HepG2 (cell line): ENCODE data around the gene PTGDR. TPM values are rescaled to one million over a fixed set of nuclear protein-coding genes. Genes with fewer than 3 reads are reported as not detected.

Experiments
- ATAC-seq: fragments of 200-7000 bp; cut with Tn5 transposase; 3 replicates; pipeline ENCODE4 v1.9.1; 2020; ENCODE audit warnings: mild to moderate bottlenecking, moderate library complexity
- BruUV-seq: library from RNA; stranded (reverse); fragments of 400-500 nt; replicated peaks from 2 replicates; lab custom pipeline; 2021; lab: Mats Ljungman, UMichigan
- CTCF ChIA-PET: fragments of 300-600 bp; formaldehyde crosslinking; extraction: SDS; loops from one replicate; lab custom pipeline; 2021; ENCODE audit warnings: low total read pairs, inconsistent platforms, low intra/inter-chr PET ratio; lab: Yijun Ruan, JAX
- POLR2A ChIA-PET: fragments of 350-600 bp; sonication (Branson Sonifier 250); formaldehyde crosslinking; loops from one replicate; lab custom pipeline; 2020; ENCODE audit warnings: antibody characterized with exemption, inconsistent platforms; lab: Yijun Ruan, JAX
- DNase-seq: peaks from one replicate; pipeline ENCODE4 v3.0.0-alpha.2; 2015; ENCODE audit warnings: low spot score
- FAIRE-seq: peaks from 3 replicates; lab custom pipeline; 2011; peaks lifted over from hg19 to GRCh38; lab: Jason Lieb, UNC
- H2AFZ ChIP-seq: one replicate; pipeline ENCODE4 v1.6.1; 2011; ENCODE audit warnings: low read length, inconsistent platforms
- H3K27ac ChIP-seq: fragments of 300-600 bp; 3 replicates; pipeline ENCODE4 v1.8.0; 2011; ENCODE audit warnings: mixed run types, mild to moderate bottlenecking, mixed read lengths, low read length, inconsistent platforms; ENCODE audit not compliant: insufficient read depth; ENCODE audit errors: extremely low read length
- H3K27me3 ChIP-seq, 2 experiments: fragments of 200-600 bp in 1 of 2; 2 replicates in 1 of 2; 3 replicates in 1 of 2; pipeline versions ENCODE4 v1.6.0 to v1.8.0; 2011; ENCODE audit warnings: low read length in 2 of 2, mild to moderate bottlenecking in 2 of 2, moderate library complexity in 2 of 2, inconsistent platforms in 1 of 2; ENCODE audit not compliant: insufficient read depth in 2 of 2, control insufficient read depth in 1 of 2
- H3K36me3 ChIP-seq, 2 experiments: fragments of 200-600 bp in 1 of 2; replicated peaks in 1 of 2; 2 replicates in 1 of 2; 3 replicates in 1 of 2; pipeline versions ENCODE4 v1.5.1 to v1.8.0; 2011; ENCODE audit warnings: low read length in 2 of 2, inconsistent platforms in 1 of 2; ENCODE audit not compliant: insufficient read depth in 2 of 2, control insufficient read depth in 1 of 2
- H3K4me1 ChIP-seq: 2 replicates; pipeline ENCODE4 v1.5.1; 2012; ENCODE audit warnings: low read length, inconsistent platforms; ENCODE audit not compliant: insufficient read depth
- H3K4me2 ChIP-seq: 2 replicates; pipeline ENCODE4 v1.6.0; 2011; ENCODE audit warnings: low read depth, low read length, inconsistent platforms
- H3K4me3 ChIP-seq, 3 experiments: fragments of 200-600 bp in 1 of 3; sonication (generic), shearing (Covaris generic) in 1 of 3; replicated peaks in 1 of 3; 2 replicates each; pipeline ENCODE4 v1.5.1; 2011 to 2016; ENCODE audit warnings: low read length in 3 of 3, inconsistent platforms in 2 of 3, low read depth in 2 of 3, mild to moderate bottlenecking in 2 of 3, control low read depth in 1 of 3, mixed read lengths in 1 of 3; ENCODE audit not compliant: insufficient read depth in 1 of 3
- H3K79me2 ChIP-seq: one replicate; pipeline ENCODE4 v1.6.1; 2011; ENCODE audit warnings: low read length, inconsistent platforms; ENCODE audit not compliant: insufficient read depth
- H3K9ac ChIP-seq: 2 replicates; pipeline ENCODE4 v1.6.0; 2011; ENCODE audit warnings: mild to moderate bottlenecking, low read depth, low read length, inconsistent platforms; ENCODE audit not compliant: insufficient read depth
- H3K9me3 ChIP-seq: 2 replicates; pipeline ENCODE4 v1.5.1; 2012; ENCODE audit warnings: mild to moderate bottlenecking, low read length
- H4K20me1 ChIP-seq: 2 replicates; pipeline ENCODE4 v1.6.0; 2011; ENCODE audit warnings: inconsistent platforms, mild to moderate bottlenecking, low read length, moderate library complexity; ENCODE audit not compliant: insufficient read depth
- AFF4 ChIP-seq: sonication (generic); formaldehyde crosslinking; IDR thresholded peaks from 2 replicates; pipeline ENCODE4 v1.4.0; 2020; ENCODE audit warnings: missing genetic modification reagents
- BRD4 ChIP-seq: sonication (generic); formaldehyde crosslinking; IDR thresholded peaks from 2 replicates; pipeline ENCODE4 v1.4.0; 2020; ENCODE audit warnings: missing genetic modification reagents
- FOXA1 ChIP-seq, 2 experiments: fragments of 450-650 bp in 1 of 2; sonication (generic) in 1 of 2; formaldehyde crosslinking in 1 of 2; IDR thresholded peaks; 2 replicates each; pipeline versions ENCODE4 v1.4.0 to v1.6.1; 2016 to 2020; ENCODE audit warnings: missing genetic modification reagents in 1 of 2
- IRX3 ChIP-seq: sonication (generic); formaldehyde crosslinking; IDR thresholded peaks from 2 replicates; pipeline ENCODE4 v1.8.1; 2023; ENCODE audit warnings: mild to moderate bottlenecking, low read depth, missing genetic modification reagents, borderline replicate concordance
- MAFG ChIP-seq: sonication (generic); formaldehyde crosslinking; IDR thresholded peaks from 2 replicates; pipeline ENCODE4 v1.5.1; 2020; ENCODE audit warnings: mild to moderate bottlenecking, missing genetic modification reagents
- POLR2AphosphoS2 ChIP-seq: IDR thresholded peaks from 2 replicates; pipeline ENCODE4 v1.6.1; 2011; ENCODE audit warnings: low read depth, low read length, improper control_type of control experiment
- ZNF441 ChIP-seq: sonication (generic); formaldehyde crosslinking; IDR thresholded peaks from 2 replicates; pipeline ENCODE4 v1.7.0; 2021; ENCODE audit warnings: missing genetic modification reagents, borderline replicate concordance
- ZSCAN31 ChIP-seq: sonication (generic); formaldehyde crosslinking; IDR thresholded peaks from 2 replicates; pipeline ENCODE4 v1.5.0; 2020; ENCODE audit warnings: low read depth, mild to moderate bottlenecking, missing genetic modification reagents
- WGBS: methylation state at CpG from one replicate; pipeline ENCODE4 v1.1.6; 2017; ENCODE audit warnings: low lambda C conversion rate; 5-methylcytosine and 5-hydroxymethylcytosine counted together
- in situ Hi-C: cut with HindIII; loops from 2 replicates; pipeline ENCODE4 v1.10.0; 2017; ENCODE audit warnings: low pct_unique_long_range_greater_than_20kb; ENCODE audit not compliant: extremely low pct_ligation_motif_present
- intact Hi-C: fragments of 100-400 bp; cut with micrococcal nuclease; formaldehyde crosslinking; loops from one replicate; pipeline ENCODE4 v1.10.0; 2022; ENCODE audit not compliant: unreplicated experiment
- polyA plus RNA-seq, 8 experiments: library from polyadenylated mRNA; depleted of rRNA in 3 of 8; stranded (reverse) in 7 of 8; unstranded in 1 of 8; fragments of >200 nt; fragmentation: Illumina TruSeq in 4 of 8; extraction: Trizol in 4 of 8; gene quantifications; 2 replicates each; pipeline versions ENCODE4 v1.2.1 to v1.2.3, GENCODE V29; 2011 to 2016; ENCODE audit warnings: low read depth in 4 of 8, missing spikeins in 1 of 8, mixed read lengths in 1 of 8; ENCODE audit not compliant: insufficient read depth in 1 of 8
- total RNA-seq, 5 experiments: library from RNA; depleted of rRNA; stranded (reverse); fragments of >200 nt; fragmentation: Illumina TruSeq; extraction: Trizol; gene quantifications; 2 replicates each; pipeline ENCODE4 v1.2.3, GENCODE V29; 2016; ENCODE audit warnings: low read depth in 1 of 5

PTGDR gene
- total and polyA plus RNA-seq, 2 of the 13 experiments (the other 11 are each of a cell fraction or from before 2014, with no cell fraction given): not detected

- POLR2A ChIA-PET: no interaction called here
- H3K4me2 ChIP-seq: no peak overlapping the region
- no peak for DNase-seq
- intact Hi-C loops (no loop called here), in situ Hi-C loops (no loop called here)
- H4K20me1 ChIP-seq: no peaks in the 10 kb centered on the region
- no TSS peak for BruUV-seq
- peaks cover 17% of the 10 kb centered on the region; the same call in 1 of the 2 replicates for H3K9me3 ChIP-seq
- CTCF ChIA-PET: no interaction called here
- H3K79me2 ChIP-seq: no peaks in the 10 kb centered on the region
- no peak overlapping the region for H2AFZ ChIP-seq
- H3K4me3 ChIP-seq: no peak overlapping the region
- H3K4me1 ChIP-seq: peaks cover 10% of the 10 kb centered on the region; the same call in 1 of the 2 replicates
- FAIRE-seq: no peak
- H3K27ac ChIP-seq: no peak overlapping the region
- H3K27me3 ChIP-seq: no peaks in the 10 kb centered on the region
- H3K36me3 ChIP-seq: no peaks in the 10 kb centered on the region
- no peak overlapping the region for H3K9ac ChIP-seq
- TF ChIP-seq POLR2AphosphoS2: no peak
- no peak for TF ChIP-seq BRD4 (CRISPR knock-in tag)
- TF ChIP-seq FOXA1 (IDR thresholded peaks at IDR 0.05): no peak
- no peak for TF ChIP-seq FOXA1 (CRISPR knock-in tag; IDR thresholded peaks at IDR 0.05)
- no peak for TF ChIP-seq MAFG (CRISPR knock-in tag)
- no peak for TF ChIP-seq ZSCAN31 (CRISPR knock-in tag)
- no peak for TF ChIP-seq AFF4 (CRISPR knock-in tag)
- TF ChIP-seq ZNF441 (CRISPR knock-in tag): no peak
- TF ChIP-seq IRX3 (CRISPR knock-in tag): no peak
- WGBS: 20% methylated on average over 3 of the region's 3 CpGs
- no peak for ATAC-seq
Measured at GRCh38 chr14:52325126-52325525, 57.6 kb downstream of the PTGDR start.
